WTC11 (cell line): Measurements from ENCODE around the gene BAIAP2L2. TPM values are rescaled to one million over a fixed set of nuclear protein-coding genes. Genes with fewer than 3 reads are reported as not detected.

Source experiments
- ATAC-seq: fragments of 200-7000 bp; cut with Tn5 transposase; 2 replicates; pipeline ENCODE4 v1.10.0; 2021; ENCODE audit warnings: mild to moderate bottlenecking, moderate library complexity
- CTCF ChIA-PET: fragments of 300-600 bp; sonication (Branson Sonifier 250); formaldehyde crosslinking; loops from one replicate; lab custom pipeline; 2021; ENCODE audit warnings: antibody characterized with exemption; lab: Charles Lee
- POLR2A ChIA-PET: fragments of 350-600 bp; sonication (Branson Sonifier 250); formaldehyde crosslinking; loops from one replicate; lab custom pipeline; 2021; ENCODE audit warnings: antibody characterized with exemption; lab: Charles Lee
- DNase-seq: peaks from one replicate; pipeline ENCODE4 v3.0.0; 2021; ENCODE audit warnings: low spot score
- H3K27ac Mint-ChIP-seq: 2 replicates; pipeline ENCODE4 v1.8.0; 2021; ENCODE audit warnings: mixed read lengths
- H3K27me3 Mint-ChIP-seq: 2 replicates; pipeline ENCODE4 v1.8.0; 2021; ENCODE audit warnings: low read depth, mild to moderate bottlenecking, moderate library complexity, mixed read lengths
- H3K36me3 Mint-ChIP-seq: 2 replicates; pipeline ENCODE4 v1.8.0; 2021; ENCODE audit warnings: mixed read lengths
- H3K4me1 Mint-ChIP-seq: 2 replicates; pipeline ENCODE4 v1.8.0; 2022; ENCODE audit warnings: mixed read lengths
- H3K4me3 Mint-ChIP-seq: 2 replicates; pipeline ENCODE4 v1.8.0; 2021; ENCODE audit warnings: mild to moderate bottlenecking, moderate library complexity, mixed read lengths
- H3K9me3 Mint-ChIP-seq: 2 replicates; pipeline ENCODE4 v1.8.0; 2021; ENCODE audit warnings: mixed read lengths
- AFF4 ChIP-seq: sonication (generic); formaldehyde crosslinking; IDR thresholded peaks from 2 replicates; pipeline ENCODE4 v1.8.1; 2023; ENCODE audit warnings: mild to moderate bottlenecking, missing genetic modification reagents, borderline replicate concordance
- ATF6 ChIP-seq: sonication (generic); formaldehyde crosslinking; IDR thresholded peaks from 2 replicates; pipeline ENCODE4 v1.8.1; 2023; ENCODE audit warnings: mild to moderate bottlenecking, missing genetic modification reagents
- CREM ChIP-seq: sonication (generic); formaldehyde crosslinking; IDR thresholded peaks from 2 replicates; pipeline ENCODE4 v1.8.1; 2022; ENCODE audit warnings: mild to moderate bottlenecking, missing genetic modification reagents, moderate library complexity
- E2F4 ChIP-seq: sonication (generic); formaldehyde crosslinking; IDR thresholded peaks from 2 replicates; pipeline ENCODE4 v1.8.1; 2022; ENCODE audit warnings: low read depth, mild to moderate bottlenecking, moderate library complexity, missing genetic modification reagents, borderline replicate concordance
- ETV6 ChIP-seq: sonication (generic); formaldehyde crosslinking; IDR thresholded peaks from 2 replicates; pipeline ENCODE4 v1.8.1; 2022; ENCODE audit warnings: mild to moderate bottlenecking, missing genetic modification reagents
- KAT7 ChIP-seq: sonication (generic); formaldehyde crosslinking; IDR thresholded peaks from 2 replicates; pipeline ENCODE4 v1.8.1; 2023; ENCODE audit warnings: missing genetic modification reagents, mild to moderate bottlenecking, borderline replicate concordance
- MAX ChIP-seq: sonication (generic); formaldehyde crosslinking; IDR thresholded peaks from 2 replicates; pipeline ENCODE4 v1.8.0; 2022; ENCODE audit warnings: mild to moderate bottlenecking, missing genetic modification reagents
- NFE2L1 ChIP-seq: sonication (generic); formaldehyde crosslinking; IDR thresholded peaks from 2 replicates; pipeline ENCODE4 v1.8.1; 2023; ENCODE audit warnings: missing genetic modification reagents
- NR3C1 ChIP-seq: sonication (generic); formaldehyde crosslinking; conservative IDR thresholded peaks from 2 replicates; pipeline ENCODE4 v1.8.1; 2023; ENCODE audit warnings: low read depth, mild to moderate bottlenecking, missing genetic modification reagents
- SMAD4 ChIP-seq: sonication (generic); formaldehyde crosslinking; IDR thresholded peaks from 2 replicates; pipeline ENCODE4 v1.8.0; 2022; ENCODE audit warnings: mild to moderate bottlenecking, missing genetic modification reagents
- USF2 ChIP-seq: sonication (generic); formaldehyde crosslinking; IDR thresholded peaks from 2 replicates; pipeline ENCODE4 v1.8.1; 2023; ENCODE audit warnings: mild to moderate bottlenecking, missing genetic modification reagents, moderate library complexity
- ZBTB21 ChIP-seq: sonication (generic); formaldehyde crosslinking; IDR thresholded peaks from 2 replicates; pipeline ENCODE4 v1.8.1; 2023; ENCODE audit warnings: mild to moderate bottlenecking, missing genetic modification reagents, borderline replicate concordance
- ZMAT4 ChIP-seq: fragments of 250-450 bp; sonication (Bioruptor Pico); IDR thresholded peaks from 2 replicates; pipeline ENCODE4 v1.9.0; 2021; ENCODE audit warnings: mild to moderate bottlenecking
- ZNF423 ChIP-seq: fragments of 250-450 bp; sonication (Bioruptor Pico); IDR thresholded peaks from 2 replicates; pipeline ENCODE4 v2.1.2; 2022; ENCODE audit warnings: mild to moderate bottlenecking, moderate library complexity
- ZNF532 ChIP-seq: fragments of 250-450 bp; sonication (Bioruptor Pico); IDR thresholded peaks from 2 replicates; pipeline ENCODE4 v1.9.0; 2021; ENCODE audit warnings: mild to moderate bottlenecking, borderline replicate concordance
- total RNA-seq: library from RNA; stranded (reverse); gene quantifications from 3 replicates; pipeline ENCODE4 v1.2.3, GENCODE V29; 2021

Gene BAIAP2L2
- total RNA-seq, 1 experiment from 2014 or later = 3.0 TPM

DNA sequence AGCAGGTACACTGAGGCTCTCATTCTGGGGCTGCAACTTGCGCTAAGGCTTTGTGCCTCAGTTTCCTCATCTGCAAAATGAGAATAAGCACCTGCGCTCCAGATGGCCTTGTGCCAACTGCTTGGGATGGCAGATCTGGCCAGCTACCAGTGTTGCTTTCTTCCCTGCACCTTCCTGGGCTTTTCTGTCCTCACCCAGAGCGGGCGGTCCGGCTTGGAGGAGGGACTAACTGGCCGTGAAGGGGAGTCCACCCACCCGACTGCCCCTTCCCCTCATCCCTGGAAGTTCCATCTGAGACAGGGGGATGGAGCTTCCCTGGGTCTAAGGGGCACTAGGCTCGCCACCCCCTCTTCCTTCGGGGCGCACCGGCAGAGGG lies 30.0 kb downstream of the BAIAP2L2 start (continued):
- no peak for TF ChIP-seq AFF4 (CRISPR knock-in tag)
- no peak for TF ChIP-seq E2F4
- no peak for TF ChIP-seq KAT7 (CRISPR knock-in tag)
- TF ChIP-seq CREM = no peak
- TF ChIP-seq MAX (CRISPR knock-in tag) = no peak

- H3K27ac Mint-ChIP-seq = no peak overlapping the region
- TF ChIP-seq ZBTB21 (CRISPR knock-in tag) (no peak), NR3C1 (no peak), USF2 (CRISPR knock-in tag) (no peak), ZNF423 (CRISPR knock-in tag) (no peak), ZMAT4 (no peak), ATF6 (CRISPR knock-in tag) (no peak), ETV6 (no peak), NFE2L1 (no peak), SMAD4 (CRISPR knock-in tag) (no peak), CREM (no peak), KAT7 (CRISPR knock-in tag) (no peak), ZNF532 (CRISPR knock-in tag) (no peak)
- H3K27me3 Mint-ChIP-seq = peaks cover 24% of the 10 kb centered on the region
- H3K4me3 Mint-ChIP-seq = no peak overlapping the region
- H3K9me3 Mint-ChIP-seq = no peaks in the 10 kb centered on the region
- ChIA-PET POLR2A (no interaction called here), CTCF (interaction anchor here (1.3 to 14.3 kb wide), 3 partner anchors 21 to 139 kb away, joined by 3 to 183 read pairs (median 8); no protein-coding TSS in a partner anchor)
- DNase-seq (no peak), ATAC-seq (no peak)
- no peaks in the 10 kb centered on the region for H3K36me3 Mint-ChIP-seq
- peaks cover 4% of the 10 kb centered on the region; the same call in 1 of the 2 replicates for H3K4me1 Mint-ChIP-seq
These were observed 30.7 kb downstream of the BAIAP2L2 start for GRCh38 chr22:38079804-38080203.
